Measurements from ENCODE around the gene FUBP1. TPM values are rescaled to one million over a fixed set of nuclear protein-coding genes. Genes with fewer than 3 reads are reported as not detected.

FUBP1 gene
- total and polyA plus RNA-seq, 9 of the 15 experiments (the other 6 are each of a cell fraction or from before 2014, with no cell fraction given) = 104 to 294 (median 213) TPM

DNA sequence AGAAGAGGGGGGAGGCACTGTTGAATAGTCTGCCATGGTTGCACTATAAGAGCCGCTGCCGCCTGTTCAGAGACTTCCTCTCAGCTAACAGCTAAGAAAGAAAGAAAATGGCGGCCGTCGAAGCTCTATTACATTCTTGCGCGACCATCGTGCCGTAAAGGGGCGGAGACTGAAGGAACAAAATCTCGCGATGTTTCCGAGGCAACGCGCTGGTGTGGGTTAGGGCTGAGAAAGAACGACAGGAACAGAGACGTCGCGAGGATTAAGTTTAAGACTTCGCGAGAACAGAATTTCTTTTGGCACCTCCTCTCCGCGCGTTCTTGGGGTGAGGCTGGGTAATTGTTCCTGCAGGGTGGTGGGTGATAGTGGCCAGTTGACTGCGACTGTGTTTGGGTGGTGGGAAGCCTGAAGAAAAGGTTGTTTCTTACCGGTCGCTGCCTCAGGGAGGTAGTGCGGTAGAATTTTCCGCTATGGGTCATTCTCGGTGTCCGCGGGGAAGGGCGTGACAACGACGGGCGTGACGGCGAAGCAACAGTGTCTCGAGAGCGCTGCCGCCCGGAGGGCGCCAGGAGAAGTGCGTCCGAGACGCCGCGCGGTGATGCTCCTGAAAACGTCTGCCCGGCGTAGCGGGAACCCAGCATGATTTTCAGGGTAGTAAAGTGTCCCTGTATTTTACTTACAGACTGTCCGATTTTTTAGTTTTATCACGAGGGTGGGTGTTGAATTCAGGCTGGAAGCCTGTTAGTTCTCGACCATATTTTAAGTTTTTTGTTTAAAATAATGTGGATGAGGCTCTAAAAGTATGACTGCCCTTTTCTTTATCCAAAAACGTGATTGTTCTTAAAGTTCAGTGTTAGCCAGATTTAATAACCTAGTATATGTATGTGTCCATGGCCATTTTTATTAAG, at the start of gene FUBP1 (continued):
- TF ChIP-seq, protein P1, sequence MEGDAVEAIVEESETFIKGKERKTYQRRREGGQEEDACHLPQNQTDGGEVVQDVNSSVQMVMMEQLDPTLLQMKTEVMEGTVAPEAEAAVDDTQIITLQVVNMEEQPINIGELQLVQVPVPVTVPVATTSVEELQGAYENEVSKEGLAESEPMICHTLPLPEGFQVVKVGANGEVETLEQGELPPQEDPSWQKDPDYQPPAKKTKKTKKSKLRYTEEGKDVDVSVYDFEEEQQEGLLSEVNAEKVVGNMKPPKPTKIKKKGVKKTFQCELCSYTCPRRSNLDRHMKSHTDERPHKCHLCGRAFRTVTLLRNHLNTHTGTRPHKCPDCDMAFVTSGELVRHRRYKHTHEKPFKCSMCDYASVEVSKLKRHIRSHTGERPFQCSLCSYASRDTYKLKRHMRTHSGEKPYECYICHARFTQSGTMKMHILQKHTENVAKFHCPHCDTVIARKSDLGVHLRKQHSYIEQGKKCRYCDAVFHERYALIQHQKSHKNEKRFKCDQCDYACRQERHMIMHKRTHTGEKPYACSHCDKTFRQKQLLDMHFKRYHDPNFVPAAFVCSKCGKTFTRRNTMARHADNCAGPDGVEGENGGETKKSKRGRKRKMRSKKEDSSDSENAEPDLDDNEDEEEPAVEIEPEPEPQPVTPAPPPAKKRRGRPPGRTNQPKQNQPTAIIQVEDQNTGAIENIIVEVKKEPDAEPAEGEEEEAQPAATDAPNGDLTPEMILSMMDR (IDR thresholded peaks at IDR 0.05 in 2 of 3, conservative IDR thresholded peaks at IDR 0.05 in 1 of 3; ENCODE audit: insufficient read depth in 2 of 3, low read depth in 1 of 3, low read length in 3 of 3) = peak; percentile 67 to 83 (median 68)
- peak; percentile 67 to 68 for TF ChIP-seq NRF1 (conservative IDR thresholded peaks at IDR 0.05 in 1 of 2, IDR thresholded peaks at IDR 0.05 in 1 of 2)
- TF ChIP-seq ARHGAP35 (IDR thresholded peaks at IDR 0.05; ENCODE audit: partially characterized antibody) = peak; percentile 96
- TF ChIP-seq, protein P2, sequence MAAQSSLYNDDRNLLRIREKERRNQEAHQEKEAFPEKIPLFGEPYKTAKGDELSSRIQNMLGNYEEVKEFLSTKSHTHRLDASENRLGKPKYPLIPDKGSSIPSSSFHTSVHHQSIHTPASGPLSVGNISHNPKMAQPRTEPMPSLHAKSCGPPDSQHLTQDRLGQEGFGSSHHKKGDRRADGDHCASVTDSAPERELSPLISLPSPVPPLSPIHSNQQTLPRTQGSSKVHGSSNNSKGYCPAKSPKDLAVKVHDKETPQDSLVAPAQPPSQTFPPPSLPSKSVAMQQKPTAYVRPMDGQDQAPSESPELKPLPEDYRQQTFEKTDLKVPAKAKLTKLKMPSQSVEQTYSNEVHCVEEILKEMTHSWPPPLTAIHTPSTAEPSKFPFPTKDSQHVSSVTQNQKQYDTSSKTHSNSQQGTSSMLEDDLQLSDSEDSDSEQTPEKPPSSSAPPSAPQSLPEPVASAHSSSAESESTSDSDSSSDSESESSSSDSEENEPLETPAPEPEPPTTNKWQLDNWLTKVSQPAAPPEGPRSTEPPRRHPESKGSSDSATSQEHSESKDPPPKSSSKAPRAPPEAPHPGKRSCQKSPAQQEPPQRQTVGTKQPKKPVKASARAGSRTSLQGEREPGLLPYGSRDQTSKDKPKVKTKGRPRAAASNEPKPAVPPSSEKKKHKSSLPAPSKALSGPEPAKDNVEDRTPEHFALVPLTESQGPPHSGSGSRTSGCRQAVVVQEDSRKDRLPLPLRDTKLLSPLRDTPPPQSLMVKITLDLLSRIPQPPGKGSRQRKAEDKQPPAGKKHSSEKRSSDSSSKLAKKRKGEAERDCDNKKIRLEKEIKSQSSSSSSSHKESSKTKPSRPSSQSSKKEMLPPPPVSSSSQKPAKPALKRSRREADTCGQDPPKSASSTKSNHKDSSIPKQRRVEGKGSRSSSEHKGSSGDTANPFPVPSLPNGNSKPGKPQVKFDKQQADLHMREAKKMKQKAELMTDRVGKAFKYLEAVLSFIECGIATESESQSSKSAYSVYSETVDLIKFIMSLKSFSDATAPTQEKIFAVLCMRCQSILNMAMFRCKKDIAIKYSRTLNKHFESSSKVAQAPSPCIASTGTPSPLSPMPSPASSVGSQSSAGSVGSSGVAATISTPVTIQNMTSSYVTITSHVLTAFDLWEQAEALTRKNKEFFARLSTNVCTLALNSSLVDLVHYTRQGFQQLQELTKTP (IDR thresholded peaks at IDR 0.05; ENCODE audit: low read depth in 1 of 2, partially characterized antibody in 2 of 2) = peak in 1 of 2 experiments; percentile 19
- TF ChIP-seq, protein P3, sequence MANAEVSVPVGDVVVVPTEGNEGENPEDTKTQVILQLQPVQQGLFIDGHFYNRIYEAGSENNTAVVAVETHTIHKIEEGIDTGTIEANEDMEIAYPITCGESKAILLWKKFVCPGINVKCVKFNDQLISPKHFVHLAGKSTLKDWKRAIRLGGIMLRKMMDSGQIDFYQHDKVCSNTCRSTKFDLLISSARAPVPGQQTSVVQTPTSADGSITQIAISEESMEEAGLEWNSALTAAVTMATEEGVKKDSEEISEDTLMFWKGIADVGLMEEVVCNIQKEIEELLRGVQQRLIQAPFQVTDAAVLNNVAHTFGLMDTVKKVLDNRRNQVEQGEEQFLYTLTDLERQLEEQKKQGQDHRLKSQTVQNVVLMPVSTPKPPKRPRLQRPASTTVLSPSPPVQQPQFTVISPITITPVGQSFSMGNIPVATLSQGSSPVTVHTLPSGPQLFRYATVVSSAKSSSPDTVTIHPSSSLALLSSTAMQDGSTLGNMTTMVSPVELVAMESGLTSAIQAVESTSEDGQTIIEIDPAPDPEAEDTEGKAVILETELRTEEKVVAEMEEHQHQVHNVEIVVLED (CRISPR knock-in tag; IDR thresholded peaks at IDR 0.05) = peak; percentile 56
- TF ChIP-seq FOXK1 (CRISPR knock-in tag; IDR thresholded peaks at IDR 0.05; ENCODE audit: borderline replicate concordance) = 0 out of 2 replicates have a peak, but pooled peaks have one; percentile 56
- no peak for TF ChIP-seq NFXL1 (CRISPR knock-in tag; IDR thresholded peaks at IDR 0.05)
- peak; percentile 73 for TF ChIP-seq RBM25 (IDR thresholded peaks at IDR 0.05; ENCODE audit: low read depth, low read length, severe bottlenecking)
- TF ChIP-seq, protein P4, sequence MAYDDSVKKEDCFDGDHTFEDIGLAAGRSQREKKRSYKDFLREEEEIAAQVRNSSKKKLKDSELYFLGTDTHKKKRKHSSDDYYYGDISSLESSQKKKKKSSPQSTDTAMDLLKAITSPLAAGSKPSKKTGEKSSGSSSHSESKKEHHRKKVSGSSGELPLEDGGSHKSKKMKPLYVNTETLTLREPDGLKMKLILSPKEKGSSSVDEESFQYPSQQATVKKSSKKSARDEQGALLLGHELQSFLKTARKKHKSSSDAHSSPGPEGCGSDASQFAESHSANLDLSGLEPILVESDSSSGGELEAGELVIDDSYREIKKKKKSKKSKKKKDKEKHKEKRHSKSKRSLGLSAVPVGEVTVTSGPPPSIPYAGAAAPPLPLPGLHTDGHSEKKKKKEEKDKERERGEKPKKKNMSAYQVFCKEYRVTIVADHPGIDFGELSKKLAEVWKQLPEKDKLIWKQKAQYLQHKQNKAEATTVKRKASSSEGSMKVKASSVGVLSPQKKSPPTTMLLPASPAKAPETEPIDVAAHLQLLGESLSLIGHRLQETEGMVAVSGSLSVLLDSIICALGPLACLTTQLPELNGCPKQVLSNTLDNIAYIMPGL (CRISPR knock-in tag; IDR thresholded peaks at IDR 0.05) = no peak
- peak; percentile 19; the same call in 1 of the 2 replicates for TF ChIP-seq GABPA (tag; conservative IDR thresholded peaks at IDR 0.05; ENCODE audit: low read depth)
- TF ChIP-seq PYGO2 (tag; IDR thresholded peaks at IDR 0.05) = no peak
- TF ChIP-seq MCM2 (IDR thresholded peaks at IDR 0.05; ENCODE audit: low read depth) = no peak
- TF ChIP-seq, protein P5, sequence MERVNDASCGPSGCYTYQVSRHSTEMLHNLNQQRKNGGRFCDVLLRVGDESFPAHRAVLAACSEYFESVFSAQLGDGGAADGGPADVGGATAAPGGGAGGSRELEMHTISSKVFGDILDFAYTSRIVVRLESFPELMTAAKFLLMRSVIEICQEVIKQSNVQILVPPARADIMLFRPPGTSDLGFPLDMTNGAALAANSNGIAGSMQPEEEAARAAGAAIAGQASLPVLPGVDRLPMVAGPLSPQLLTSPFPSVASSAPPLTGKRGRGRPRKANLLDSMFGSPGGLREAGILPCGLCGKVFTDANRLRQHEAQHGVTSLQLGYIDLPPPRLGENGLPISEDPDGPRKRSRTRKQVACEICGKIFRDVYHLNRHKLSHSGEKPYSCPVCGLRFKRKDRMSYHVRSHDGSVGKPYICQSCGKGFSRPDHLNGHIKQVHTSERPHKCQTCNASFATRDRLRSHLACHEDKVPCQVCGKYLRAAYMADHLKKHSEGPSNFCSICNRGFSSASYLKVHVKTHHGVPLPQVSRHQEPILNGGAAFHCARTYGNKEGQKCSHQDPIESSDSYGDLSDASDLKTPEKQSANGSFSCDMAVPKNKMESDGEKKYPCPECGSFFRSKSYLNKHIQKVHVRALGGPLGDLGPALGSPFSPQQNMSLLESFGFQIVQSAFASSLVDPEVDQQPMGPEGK (CRISPR knock-in tag; IDR thresholded peaks at IDR 0.05; ENCODE audit: borderline replicate concordance) = no peak
- TF ChIP-seq NCOA1 (IDR thresholded peaks at IDR 0.05; ENCODE audit: low read depth) = peak; percentile 56; the same call in 1 of the 2 replicates
